KOPT-K1 (cell line): Measurements from ENCODE around the gene SNU13.
"Not testable (repeated sequence)": the region's sequence is repeated elsewhere in the genome, so short reads cannot be mapped to it uniquely, and the experiment has no call there.

Experiments used
- H3K27ac ChIP-seq: fragments of 200-600 bp; sonication (generic); 2 replicates; pipeline ENCODE4 v1.5.1; 2016; ENCODE audit warnings: antibody characterized with exemption, mild to moderate bottlenecking, low read depth, low read length; ENCODE audit not compliant: poor library complexity, severe bottlenecking
- H3K36me3 ChIP-seq: fragments of 200-600 bp; sonication (generic); 2 replicates; pipeline ENCODE4 v1.5.1; 2017; ENCODE audit warnings: antibody characterized with exemption, mild to moderate bottlenecking, low read length, moderate library complexity; ENCODE audit not compliant: insufficient read depth
- H3K9me3 ChIP-seq: fragments of 200-600 bp; sonication (generic); 2 replicates; pipeline ENCODE4 v1.5.1; 2017; ENCODE audit warnings: antibody characterized with exemption, low read length, mild to moderate bottlenecking; ENCODE audit not compliant: insufficient read depth, poor library complexity, severe bottlenecking

SNU13 gene

GRCh38 chr22:41663594-41663993 lies 25.1 kb downstream of the SNU13 start:
- H3K27ac ChIP-seq, H3K9me3 ChIP-seq: not testable (repeated sequence)
- peaks cover 71% of the 10 kb centered on the region for H3K36me3 ChIP-seq

DNA sequence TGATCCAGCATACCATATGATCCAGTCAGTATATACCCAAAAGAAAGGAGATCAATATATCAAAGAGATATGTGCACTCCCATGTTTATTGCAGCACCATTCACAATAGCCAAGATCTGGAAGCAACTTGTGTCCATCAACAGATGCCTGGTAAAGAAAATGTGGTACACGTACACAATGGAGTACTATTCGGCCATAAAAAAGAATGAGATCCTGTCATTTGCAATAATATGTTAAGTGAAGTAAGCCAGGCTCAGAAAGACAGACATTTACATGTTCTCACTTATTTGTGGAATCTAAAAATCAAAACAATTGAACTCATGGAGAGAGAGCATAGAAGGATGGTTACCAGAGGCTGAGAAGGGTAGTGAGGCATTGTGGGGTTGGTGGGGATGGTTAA lies 27.0 kb downstream of the SNU13 start:
- H3K36me3 ChIP-seq, result peaks cover 89% of the 10 kb centered on the region
- no peak overlapping the region for H3K27ac ChIP-seq
- H3K9me3 ChIP-seq, result no peaks in the 10 kb centered on the region

- H3K27ac ChIP-seq, result no peak overlapping the region
- H3K36me3 ChIP-seq, result peaks cover 96% of the 10 kb centered on the region
These were observed 27.6 kb downstream of the SNU13 start for GRCh38 chr22:41661088-41661487.

DNA sequence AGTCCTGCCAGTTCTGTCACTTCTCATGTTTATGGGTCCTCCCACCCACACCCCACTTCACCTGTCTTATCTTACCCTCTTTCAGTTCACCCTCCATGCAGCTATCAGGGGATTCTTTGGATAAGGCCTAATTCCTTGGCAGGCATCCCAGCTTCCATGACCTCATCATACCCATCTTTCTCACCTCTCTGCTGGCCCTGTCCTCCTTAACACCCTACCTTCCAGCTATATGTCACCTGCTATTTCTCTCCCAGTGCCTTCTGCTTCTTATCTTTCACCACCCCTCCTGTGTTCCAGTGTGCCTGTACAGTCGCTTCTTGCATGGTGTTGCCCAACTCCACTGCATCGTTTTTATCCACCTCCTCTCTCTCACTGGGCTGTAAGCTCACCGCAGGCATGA lies 28.3 kb downstream of the SNU13 start:
- H3K36me3 ChIP-seq, result peaks cover 100% of the 10 kb centered on the region
- no peaks in the 10 kb centered on the region for H3K9me3 ChIP-seq
- no peak overlapping the region for H3K27ac ChIP-seq

More at GRCh38 chr22:41661088-41661487, 27.6 kb downstream of the SNU13 start:
- no peaks in the 10 kb centered on the region for H3K9me3 ChIP-seq

- Histone ChIP-seq H3K9me3 (no peaks in the 10 kb centered on the region), H3K27ac (no peak overlapping the region), H3K36me3 (peaks cover 100% of the 10 kb centered on the region)
These were observed 28.7 kb downstream of the SNU13 start for GRCh38 chr22:41659941-41660340.

GRCh38 chr22:41658869-41659268 lies 29.8 kb downstream of the SNU13 start:
- Histone ChIP-seq H3K27ac (no peak overlapping the region), H3K9me3 (no peaks in the 10 kb centered on the region), H3K36me3 (peaks cover 100% of the 10 kb centered on the region)

GRCh38 chr22:41657709-41658108 lies 31.0 kb downstream of the SNU13 start:
- Histone ChIP-seq H3K27ac (no peak overlapping the region), H3K36me3 (peaks cover 100% of the 10 kb centered on the region), H3K9me3 (no peaks in the 10 kb centered on the region)

GRCh38 chr22:41656556-41656955 lies 32.1 kb downstream of the SNU13 start:
- H3K36me3 ChIP-seq, result peaks cover 100% of the 10 kb centered on the region
- H3K27ac ChIP-seq, result no peak overlapping the region
- no peaks in the 10 kb centered on the region for H3K9me3 ChIP-seq

DNA sequence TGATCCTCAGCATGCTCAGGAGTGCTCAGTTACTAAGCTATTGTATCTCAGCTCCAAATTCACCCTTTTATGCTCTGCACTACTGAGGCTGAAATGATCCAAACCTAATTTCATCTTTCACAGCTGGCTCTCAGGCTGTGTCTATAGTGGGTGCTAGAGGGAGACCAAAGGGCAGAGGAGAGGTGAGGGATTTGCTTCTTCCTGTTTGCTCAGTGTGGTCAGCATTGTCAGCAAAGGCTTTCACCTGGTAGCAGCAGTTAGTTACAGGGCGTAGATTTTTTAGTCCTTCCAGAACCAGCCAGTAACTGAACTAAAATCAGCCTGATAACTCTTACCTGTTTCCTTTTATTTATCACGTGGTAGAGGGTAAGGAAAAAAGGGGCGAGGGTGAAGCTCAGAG lies 34.3 kb downstream of the SNU13 start:
- H3K27ac ChIP-seq, result no peak overlapping the region
- H3K9me3 ChIP-seq, result no peaks in the 10 kb centered on the region
- H3K36me3 ChIP-seq, result peaks cover 98% of the 10 kb centered on the region

DNA sequence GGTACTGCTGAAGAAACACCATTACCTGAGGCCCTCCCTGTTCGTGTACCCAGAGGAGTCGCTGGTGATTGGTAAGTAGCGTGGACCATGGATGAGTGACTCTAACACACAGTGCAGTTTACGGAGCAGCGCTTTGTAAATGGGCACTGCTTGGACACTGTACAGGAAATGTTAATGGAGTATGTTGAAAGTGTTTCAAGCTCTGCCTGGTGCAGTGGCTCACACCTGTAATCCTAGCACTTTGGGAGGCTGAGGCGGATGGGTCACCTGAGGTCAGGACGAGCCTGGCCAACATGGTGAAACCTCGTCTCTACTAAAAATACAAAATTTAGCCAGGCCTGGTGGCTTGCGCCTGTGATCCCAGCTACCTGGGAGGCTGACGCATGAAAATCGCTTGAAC lies 37.8 kb downstream of the SNU13 start:
- H3K27ac ChIP-seq, result no peak overlapping the region
- peaks cover 99% of the 10 kb centered on the region for H3K36me3 ChIP-seq
- no peaks in the 10 kb centered on the region for H3K9me3 ChIP-seq

DNA sequence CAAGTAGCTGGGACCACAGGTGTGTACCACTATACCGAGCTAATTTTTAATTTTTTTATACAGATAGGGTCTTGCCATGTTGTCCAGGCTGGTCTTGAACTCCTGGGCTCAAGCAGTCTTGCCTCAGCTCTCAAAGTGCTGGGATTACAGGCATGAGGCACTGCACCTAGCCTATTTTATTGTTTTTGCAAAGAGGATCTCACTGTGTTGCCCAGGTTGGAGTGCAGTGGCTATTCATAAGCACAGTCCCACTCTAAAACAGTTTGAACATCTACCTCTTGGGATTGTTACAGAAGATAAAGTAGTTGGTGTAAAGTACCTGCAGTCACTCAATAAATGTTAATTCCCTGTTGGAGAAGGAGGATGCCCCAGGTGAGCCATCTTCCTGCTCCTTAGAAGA lies 38.4 kb downstream of the SNU13 start:
- no peak overlapping the region for H3K27ac ChIP-seq
- H3K9me3 ChIP-seq, result no peaks in the 10 kb centered on the region
- H3K36me3 ChIP-seq, result peaks cover 99% of the 10 kb centered on the region

DNA sequence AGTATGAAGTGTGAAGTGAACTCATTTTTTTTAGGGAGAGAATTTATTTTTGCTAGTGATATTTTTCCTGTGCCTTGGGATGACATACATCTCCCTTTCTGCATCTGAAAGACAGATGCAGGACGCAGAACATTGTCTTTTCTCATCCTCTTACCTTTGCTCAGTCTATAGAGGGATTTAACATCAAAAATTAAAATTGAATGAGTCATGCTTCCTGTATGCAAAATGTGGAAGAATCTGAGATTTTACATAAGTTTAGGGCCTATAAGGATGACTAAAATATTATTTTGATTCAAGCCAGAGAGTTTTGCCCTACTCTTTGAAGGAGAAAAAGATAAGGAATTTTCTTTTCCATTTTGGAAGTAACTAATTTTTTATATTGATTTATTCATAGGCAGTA lies 40.2 kb downstream of the SNU13 start:
- H3K9me3 ChIP-seq, result no peaks in the 10 kb centered on the region
- H3K27ac ChIP-seq, result no peak overlapping the region
- H3K36me3 ChIP-seq, result peaks cover 97% of the 10 kb centered on the region

- H3K36me3 ChIP-seq, result peaks cover 97% of the 10 kb centered on the region
- no peak overlapping the region for H3K27ac ChIP-seq
- H3K9me3 ChIP-seq, result no peaks in the 10 kb centered on the region
These were observed 40.9 kb downstream of the SNU13 start for GRCh38 chr22:41647771-41648170.

DNA sequence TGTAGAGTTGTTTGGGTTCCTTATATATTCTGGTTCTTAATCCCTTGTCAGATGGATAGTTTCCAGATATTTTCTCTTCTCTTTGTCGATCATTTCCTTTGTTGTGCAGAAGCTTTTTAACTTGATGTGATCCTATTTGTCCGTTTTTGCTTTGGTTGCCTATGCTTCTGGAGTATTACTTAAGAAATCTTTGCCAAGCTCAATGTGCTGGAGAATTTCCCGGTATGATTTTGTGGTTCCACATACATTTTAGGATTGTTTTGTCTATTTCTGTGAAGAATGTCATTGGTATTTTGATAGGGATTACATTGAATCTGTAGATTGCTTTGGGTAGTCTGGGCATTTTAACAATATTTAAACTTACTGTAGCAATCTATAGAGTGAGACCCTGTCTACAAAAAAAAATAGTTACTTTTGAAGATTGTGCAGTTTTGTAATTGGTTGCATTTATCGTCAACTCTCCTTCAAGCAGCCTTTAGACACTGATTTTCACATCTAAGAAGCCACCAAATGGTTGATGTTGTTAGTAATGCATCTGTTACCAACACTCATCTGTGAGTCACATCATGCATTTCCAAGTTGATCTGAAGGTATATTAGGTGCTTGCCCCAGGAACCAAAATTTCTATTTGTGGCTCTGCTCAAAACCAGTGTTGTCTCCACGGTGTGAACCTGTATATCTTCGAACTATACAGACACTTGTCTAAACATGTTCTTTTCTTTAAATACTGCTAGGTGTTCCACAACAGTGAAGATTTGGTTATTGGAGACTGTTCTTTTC lies 46.1 kb downstream of the SNU13 start:
- Histone ChIP-seq H3K9me3 (no peaks in the 10 kb centered on the region), H3K27ac (no peak overlapping the region), H3K36me3 (peaks cover 98% of the 10 kb centered on the region)

GRCh38 chr22:41641854-41642253 lies 46.8 kb downstream of the SNU13 start:
- H3K9me3 ChIP-seq, result no peaks in the 10 kb centered on the region
- peaks cover 98% of the 10 kb centered on the region for H3K36me3 ChIP-seq
- no peak overlapping the region for H3K27ac ChIP-seq

- Histone ChIP-seq H3K9me3 (no peaks in the 10 kb centered on the region), H3K36me3 (peaks cover 99% of the 10 kb centered on the region), H3K27ac (no peak overlapping the region)
These were observed 49.9 kb downstream of the SNU13 start for GRCh38 chr22:41638748-41639147.
